ENCODE data around the gene NAGPA.

DNA sequence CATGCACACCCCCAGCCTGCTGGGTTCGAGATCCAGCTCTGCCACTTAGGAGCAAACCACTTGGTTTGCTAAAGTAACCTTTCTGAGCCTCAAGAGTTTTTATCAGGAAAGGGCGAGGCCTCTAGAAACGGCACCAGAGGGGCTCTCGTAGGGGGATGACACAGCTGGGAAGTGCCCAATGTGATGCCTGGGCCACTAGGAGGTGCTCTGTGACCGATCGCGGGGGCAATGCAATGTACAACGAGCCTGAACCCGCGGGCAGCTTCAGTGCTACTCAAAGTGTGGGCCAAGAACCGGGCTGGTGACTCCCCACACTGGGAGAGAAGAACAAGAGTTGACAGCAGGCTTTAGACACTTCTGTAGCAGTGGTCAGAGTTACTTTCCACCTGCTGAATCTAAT is 22.6 kb upstream of the NAGPA start:
- TF ChIP-seq SIN3A (IDR thresholded peaks at IDR 0.05; ENCODE audit: borderline replicate concordance, insufficient read depth, low read length) (no peak), TAF1 (IDR thresholded peaks at IDR 0.05; ENCODE audit: borderline replicate concordance, insufficient read depth, low read length) (no peak)
